Stimulated activated CD8-positive, alpha-beta memory T cell treated with anti-CD3 and anti-CD28 coated beads, Interleukin-7, amount 100 ng/mL, for 1 hour (primary cell): ENCODE measurements around the gene SVEP1.
"Not testable (repeated sequence)": the region's sequence is repeated elsewhere in the genome, so short reads cannot be mapped to it uniquely, and the experiment has no call there.

Source experiments
- DNase-seq, 2 donors: peaks; one replicate each; pipeline ENCODE4 v3.0.0-alpha.2; 2020; ENCODE audit warnings: low read depth in 2 of 2

SVEP1 gene

GRCh38 chr9:110370315-110370714 lies 209.2 kb downstream of the SVEP1 start:
- no peak for DNase-seq

- DNase-seq = no peak
These were observed 215.1 kb downstream of the SVEP1 start for GRCh38 chr9:110364451-110364850.

GRCh38 chr9:110358992-110359391 lies 220.5 kb downstream of the SVEP1 start:
- DNase-seq = not testable (repeated sequence)

- no peak for DNase-seq
These were observed 222.0 kb downstream of the SVEP1 start for GRCh38 chr9:110357505-110357904.

GRCh38 chr9:110356639-110357395 lies 222.7 kb downstream of the SVEP1 start:
- DNase-seq = no peak

GRCh38 chr9:110355911-110356310 lies 223.6 kb downstream of the SVEP1 start:
- DNase-seq = no peak

- DNase-seq = no peak
These were observed 228.5 kb downstream of the SVEP1 start for GRCh38 chr9:110351009-110351467.

GRCh38 chr9:110346325-110346724 lies 233.2 kb downstream of the SVEP1 start:
- DNase-seq = no peak

- no peak for DNase-seq
These were observed 234.7 kb downstream of the SVEP1 start for GRCh38 chr9:110344821-110345220.

- DNase-seq = no peak
These were observed 236.0 kb downstream of the SVEP1 start for GRCh38 chr9:110343551-110343950.

GRCh38 chr9:110340306-110340705 lies 239.2 kb downstream of the SVEP1 start:
- DNase-seq = no peak

- DNase-seq = no peak
These were observed 241.4 kb downstream of the SVEP1 start for GRCh38 chr9:110338143-110338542.

- DNase-seq = no peak
These were observed 241.8 kb downstream of the SVEP1 start, which contains the start of gene TXNDC8 for GRCh38 chr9:110337727-110338126. TXNDC8 (minus strand) TSS chr9:110337863.

GRCh38 chr9:110336363-110336762 lies 243.2 kb downstream of the SVEP1 start:
- DNase-seq = no peak

GRCh38 chr9:110334871-110335270 lies 244.7 kb downstream of the SVEP1 start:
- no peak for DNase-seq

- no peak for DNase-seq
These were observed 245.4 kb downstream of the SVEP1 start for GRCh38 chr9:110334183-110334582.

- DNase-seq = no peak
These were observed 246.8 kb downstream of the SVEP1 start for GRCh38 chr9:110332766-110333165.

GRCh38 chr9:110330484-110331105 lies 248.9 kb downstream of the SVEP1 start:
- DNase-seq = no peak

- DNase-seq = no peak
These were observed 249.8 kb downstream of the SVEP1 start for GRCh38 chr9:110329639-110330230.

- DNase-seq = no peak
These were observed 250.8 kb downstream of the SVEP1 start for GRCh38 chr9:110328763-110329162.

GRCh38 chr9:110327716-110328115 lies 251.8 kb downstream of the SVEP1 start:
- DNase-seq = no peak

- no peak for DNase-seq
These were observed 255.7 kb downstream of the SVEP1 start for GRCh38 chr9:110323818-110324217.
